ENCODE results near the gene PTPN13.

Gene PTPN13

GRCh38 chr4:86818211-86818610 lies 224.1 kb downstream of the PTPN13 start:
- no peak for DNase-seq (ENCODE audit: low read depth in 2 of 2)

GRCh38 chr4:86818841-86819240 lies 224.7 kb downstream of the PTPN13 start:
- DNase-seq (ENCODE audit: low read depth in 2 of 2): no peak

DNA sequence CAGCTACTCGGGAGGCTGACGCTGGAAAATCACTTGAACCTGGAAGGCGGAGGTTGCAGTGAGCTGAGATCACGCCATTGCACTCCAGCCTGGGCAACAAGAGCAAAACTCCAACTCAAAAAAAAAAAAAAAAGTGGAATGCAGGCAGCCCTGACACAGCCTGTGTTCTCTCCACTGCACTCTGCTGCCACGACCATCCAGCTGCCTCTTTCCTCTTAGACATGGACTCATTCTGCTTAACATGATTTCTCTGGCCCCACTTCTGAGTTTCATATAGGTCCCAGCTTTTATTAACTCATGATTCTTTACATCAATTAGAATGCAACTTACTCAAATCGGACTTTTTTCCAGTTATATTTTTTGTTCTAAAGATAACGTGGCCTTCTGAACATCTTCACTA lies 225.4 kb downstream of the PTPN13 start:
- DNase-seq (ENCODE audit: low read depth in 2 of 2): no peak

- DNase-seq (ENCODE audit: low read depth in 2 of 2): no peak
These were observed 227.0 kb downstream of the PTPN13 start for GRCh38 chr4:86821151-86821550.

DNA sequence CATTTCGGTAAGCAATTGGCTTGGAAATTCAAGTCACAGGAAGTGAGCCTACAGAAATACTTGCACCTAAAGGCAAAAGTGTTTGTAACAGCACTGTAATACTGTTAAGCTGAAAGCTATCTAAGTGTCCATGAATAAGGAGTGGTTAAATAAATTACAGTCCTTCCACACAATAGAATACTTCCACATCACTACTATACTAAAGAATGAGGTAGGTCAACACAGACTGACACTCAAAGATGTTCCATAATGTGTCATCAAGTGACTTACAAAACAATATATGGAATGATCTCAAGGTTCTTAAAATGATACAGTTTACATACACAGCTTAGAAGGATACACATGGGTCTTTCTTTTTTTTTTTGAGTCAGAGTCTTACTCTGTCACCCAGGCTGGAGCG lies 228.0 kb downstream of the PTPN13 start:
- no peak for DNase-seq (ENCODE audit: low read depth in 2 of 2)

GRCh38 chr4:86825511-86825910 lies 231.4 kb downstream of the PTPN13 start:
- DNase-seq (ENCODE audit: low read depth in 2 of 2): no peak

DNA sequence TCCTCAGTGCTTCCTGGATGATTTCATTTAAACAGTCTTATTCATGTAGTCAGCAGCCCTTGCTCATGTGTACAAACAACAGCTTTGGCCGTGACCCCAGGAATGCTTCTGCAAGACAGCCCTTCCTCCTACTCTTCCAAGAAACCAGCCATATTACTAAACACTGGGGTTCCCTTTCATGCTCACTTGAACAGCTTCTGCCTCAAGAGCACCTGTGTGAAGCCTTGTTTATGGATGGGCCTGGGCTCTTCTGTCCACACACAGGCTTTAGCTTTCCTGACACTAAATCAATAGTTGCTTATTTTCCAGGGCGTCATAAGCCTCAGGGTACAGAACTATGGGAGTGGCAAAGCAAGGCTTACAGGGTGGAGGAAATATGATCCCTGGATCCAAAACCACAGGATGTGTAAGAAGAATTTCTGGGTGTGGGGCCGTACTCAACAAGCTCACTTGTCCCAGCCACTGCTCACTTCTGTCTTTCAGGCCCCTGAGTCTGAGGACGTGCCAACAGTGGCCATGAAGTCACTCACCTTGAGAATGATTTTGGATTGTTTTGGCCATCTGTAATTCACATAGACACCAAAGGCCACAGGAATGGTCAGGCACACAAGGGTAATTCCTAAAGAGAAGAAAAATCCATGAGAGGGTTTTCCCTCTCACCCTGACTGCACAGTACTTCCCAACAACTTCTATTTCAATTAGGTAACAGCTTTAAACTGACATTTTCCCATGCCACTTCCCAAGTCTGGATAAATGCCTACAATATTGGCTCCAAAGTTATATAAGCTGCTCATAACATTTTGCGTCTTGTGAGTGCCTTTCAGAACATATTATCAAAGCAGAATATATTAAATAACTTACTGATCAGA lies 237.4 kb downstream of the PTPN13 start:
- DNase-seq (ENCODE audit: low read depth in 2 of 2): no peak

DNA sequence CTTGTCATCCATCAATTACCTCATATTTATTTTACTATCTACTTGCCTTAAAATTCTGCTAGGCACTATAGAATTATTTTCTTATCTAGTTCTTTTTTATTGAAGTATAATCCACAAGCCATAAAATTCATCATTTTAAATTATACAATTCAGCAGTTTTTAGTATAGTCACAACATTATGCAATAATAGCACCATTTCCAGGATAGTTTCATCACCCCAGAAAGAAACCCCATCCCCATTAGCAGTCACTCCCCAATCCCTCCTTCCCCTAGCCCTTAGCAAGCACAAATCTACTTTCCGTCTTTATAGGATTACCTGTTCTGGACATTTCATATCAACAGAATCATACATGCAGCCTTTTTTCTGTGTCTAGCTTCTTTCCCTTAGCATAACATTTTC lies 239.5 kb downstream of the PTPN13 start:
- DNase-seq (ENCODE audit: low read depth in 2 of 2): no peak

DNA sequence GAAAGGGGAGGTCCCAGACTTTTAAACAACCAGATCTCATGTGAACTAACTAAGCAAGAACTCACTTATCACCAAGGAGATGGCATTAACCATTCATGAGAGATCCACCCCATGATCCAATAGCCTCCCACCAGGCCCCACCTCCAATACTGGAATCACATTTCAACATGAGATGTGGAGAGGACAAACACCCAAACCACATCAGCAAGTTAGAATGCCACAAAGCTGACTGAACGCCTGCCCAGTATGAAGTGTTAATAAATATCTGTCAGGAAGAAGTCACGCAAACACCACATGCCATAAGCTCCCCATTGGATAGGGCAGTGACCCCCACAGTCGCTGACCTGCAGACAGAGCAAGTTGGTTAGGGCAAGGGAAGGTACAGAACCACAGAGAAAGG lies 240.8 kb downstream of the PTPN13 start:
- no peak for DNase-seq (ENCODE audit: low read depth in 2 of 2)

DNA sequence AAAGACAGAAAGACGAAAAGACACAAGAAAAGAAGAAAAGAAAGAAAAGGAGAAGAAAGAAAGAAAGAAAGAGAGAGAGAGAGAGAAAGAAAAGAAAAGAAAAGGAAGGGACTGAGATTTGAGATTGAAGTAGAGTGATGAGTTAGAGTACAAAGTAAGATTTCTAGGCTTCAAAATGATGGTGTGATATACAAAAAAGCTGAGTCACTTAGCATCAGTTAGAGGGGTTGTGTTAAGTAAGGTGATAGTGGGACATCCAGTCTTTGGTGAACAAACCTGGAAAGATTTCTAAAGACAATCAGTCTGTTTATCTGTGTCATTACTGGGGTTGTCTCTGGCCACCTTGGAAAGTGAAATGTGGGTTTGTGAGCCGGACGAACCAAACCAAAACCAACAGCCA lies 241.6 kb downstream of the PTPN13 start:
- no peak for DNase-seq (ENCODE audit: low read depth in 2 of 2)

DNA sequence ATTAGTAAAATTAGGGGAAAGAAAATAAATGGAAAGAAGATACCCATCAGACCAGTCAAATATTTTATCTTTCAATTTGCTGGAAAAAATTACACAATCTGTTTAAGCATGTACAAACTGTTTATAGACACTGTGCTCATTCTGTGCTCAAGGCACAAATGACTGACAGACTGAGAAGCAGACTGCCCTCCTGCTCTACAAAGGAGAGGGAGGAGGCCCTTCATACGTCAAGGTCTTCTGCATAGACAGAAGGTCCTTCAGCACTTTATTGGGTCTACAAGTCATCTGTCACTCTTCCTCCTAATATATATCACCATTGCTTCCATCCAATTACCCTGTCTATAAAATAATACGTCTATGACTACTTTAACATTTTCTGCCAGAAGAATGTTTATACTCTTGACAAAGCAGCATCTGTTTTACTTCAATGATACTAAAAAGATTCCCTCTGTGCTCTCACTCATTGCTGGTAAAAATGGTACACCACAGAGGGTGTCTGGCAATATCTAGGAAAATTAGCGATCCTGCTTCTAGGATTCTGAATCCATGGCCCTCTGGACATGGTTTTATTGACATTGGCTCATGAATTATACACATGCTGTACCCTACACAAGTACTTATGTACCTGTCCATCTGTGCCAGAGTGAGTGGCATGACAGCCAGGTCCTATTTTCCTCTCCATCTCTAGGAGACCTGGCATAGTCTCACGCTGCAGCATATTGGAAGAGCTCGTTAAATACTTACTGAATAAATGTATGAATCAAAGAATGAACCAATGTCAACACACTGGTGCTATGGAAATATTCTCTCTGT lies 243.8 kb downstream of the PTPN13 start:
- no peak for DNase-seq (ENCODE audit: low read depth in 2 of 2)

- DNase-seq (ENCODE audit: low read depth in 2 of 2): no peak
These were observed 246.7 kb downstream of the PTPN13 start for GRCh38 chr4:86840858-86841257.

DNA sequence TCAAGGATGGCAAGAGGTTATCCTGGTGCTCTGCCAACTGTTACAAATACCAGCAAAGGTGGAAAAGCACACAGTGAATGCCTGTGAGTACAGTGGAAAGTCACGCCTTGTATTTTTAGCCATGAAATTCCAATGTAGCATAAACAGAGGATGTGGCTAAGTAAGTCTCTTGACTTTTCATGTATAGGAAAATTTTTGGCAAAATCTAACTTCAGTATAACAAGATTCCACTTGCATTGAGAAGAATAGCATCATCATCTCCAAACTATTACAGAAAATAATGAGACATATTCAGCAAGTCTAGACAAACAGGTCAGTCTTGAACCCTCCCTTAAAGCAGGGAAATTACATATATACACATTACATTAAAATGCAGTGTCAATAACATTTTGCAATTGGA lies 247.2 kb downstream of the PTPN13 start:
- no peak for DNase-seq (ENCODE audit: low read depth in 2 of 2)

DNA sequence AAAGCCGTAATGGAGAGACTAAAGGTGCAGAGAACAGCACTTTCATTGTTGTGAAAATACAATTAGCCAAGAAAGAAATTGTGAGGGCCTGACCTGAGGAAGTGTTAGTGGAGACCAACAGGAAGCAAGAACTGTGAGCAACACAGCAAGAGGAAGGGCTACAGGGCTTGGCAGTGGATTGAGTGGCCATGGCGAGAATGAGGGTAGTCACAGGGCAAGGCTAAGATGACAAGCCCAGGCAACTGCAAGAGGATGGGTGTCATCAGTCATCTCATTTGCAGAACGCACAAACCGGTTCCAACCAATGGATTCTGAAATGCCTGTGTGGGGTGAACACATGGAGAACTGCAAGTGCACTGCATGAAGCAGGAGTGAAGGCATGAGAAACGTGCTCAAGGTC lies 251.5 kb downstream of the PTPN13 start:
- DNase-seq (ENCODE audit: low read depth in 2 of 2): no peak

DNA sequence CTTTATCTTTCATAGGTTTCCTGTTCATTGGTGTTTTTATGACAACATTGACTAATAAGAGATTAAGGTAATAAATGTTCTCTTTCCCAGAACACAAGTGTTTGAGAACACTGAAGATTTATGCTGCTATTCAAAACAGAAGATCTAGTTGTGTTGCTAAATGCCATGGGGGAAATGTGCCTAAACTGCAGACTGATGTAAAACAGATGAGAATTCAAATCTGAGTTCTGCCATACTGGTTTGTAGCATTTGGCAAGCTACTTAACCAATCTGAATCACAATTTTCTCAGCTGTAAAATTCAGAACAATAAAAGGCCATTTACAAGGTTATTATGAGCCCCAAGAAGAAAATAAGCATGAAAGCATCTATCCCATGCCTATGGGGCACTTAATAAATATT lies 252.8 kb downstream of the PTPN13 start:
- no peak for DNase-seq (ENCODE audit: low read depth in 2 of 2)

- no peak for DNase-seq (ENCODE audit: low read depth in 2 of 2)
These were observed 253.5 kb downstream of the PTPN13 start for GRCh38 chr4:86847571-86847970.

- DNase-seq (ENCODE audit: low read depth in 2 of 2): no peak
These were observed 254.0 kb downstream of the PTPN13 start for GRCh38 chr4:86848136-86848535.

DNA sequence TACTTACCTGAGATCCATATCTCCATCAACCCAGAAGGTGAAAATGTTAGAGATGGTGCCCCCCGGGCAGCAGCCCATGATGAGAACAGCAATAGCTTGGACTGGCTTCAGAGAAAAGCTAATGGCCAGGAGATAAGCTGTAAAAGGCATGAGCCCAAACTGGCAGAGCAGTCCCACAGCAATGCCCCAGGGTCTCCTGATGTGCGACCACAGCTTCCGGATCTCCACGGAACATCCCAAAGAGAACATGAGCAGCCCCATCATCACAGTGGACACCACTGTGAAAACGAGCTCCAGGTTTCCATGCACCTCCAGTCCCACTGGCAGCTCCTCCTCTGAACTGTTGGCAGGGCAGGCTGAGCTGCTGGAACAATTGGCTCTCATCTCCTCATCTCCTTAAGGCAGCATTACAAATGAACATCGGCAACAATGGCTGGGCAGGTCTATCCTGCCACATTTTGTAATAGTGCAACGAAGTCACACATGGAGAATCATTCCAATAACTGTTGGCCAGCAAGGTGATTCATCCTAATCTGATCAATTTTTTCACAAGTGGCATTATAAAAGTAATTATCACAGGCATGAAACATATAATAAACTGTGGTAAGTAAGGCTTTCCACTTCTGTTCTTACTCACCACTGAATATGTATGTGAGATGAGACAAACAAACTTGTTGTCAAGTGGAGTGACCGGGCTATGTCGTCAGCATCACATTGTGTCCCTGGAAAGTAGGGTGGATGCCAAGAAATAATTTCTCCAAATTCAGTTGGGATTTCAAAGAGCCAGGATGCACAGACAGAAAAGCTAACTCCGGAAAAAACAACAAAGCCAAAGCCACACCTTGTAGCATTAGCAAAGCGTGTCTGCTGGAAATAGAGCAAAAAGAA lies 254.9 kb downstream of the PTPN13 start, which contains the start of gene SLC10A6:
SLC10A6 (minus strand) TSS at position 653 of the 888 bp plus-strand sequence; CDS start at position 384, 269 bp downstream.
- DNase-seq (ENCODE audit: low read depth in 2 of 2): no peak

DNA sequence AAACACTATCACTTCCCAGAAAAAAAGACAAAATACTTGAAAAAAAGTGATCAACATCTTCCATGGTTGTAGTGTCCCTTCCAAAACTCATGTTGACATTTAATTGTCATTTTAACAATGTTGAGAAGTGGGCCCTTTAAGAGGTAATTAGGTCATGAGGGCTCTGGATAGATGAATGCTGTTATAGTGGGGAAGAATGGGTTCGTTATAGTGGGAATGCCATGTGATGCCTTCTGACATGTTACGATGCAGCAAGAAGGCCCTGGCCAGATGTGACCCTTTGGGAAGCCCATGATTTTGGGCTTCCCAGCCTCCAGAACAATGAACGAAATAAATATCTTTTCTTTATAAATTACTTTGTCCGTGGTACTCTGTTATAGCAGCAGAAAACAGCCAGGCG lies 259.1 kb downstream of the PTPN13 start:
- DNase-seq (ENCODE audit: low read depth in 2 of 2): no peak

- no peak for DNase-seq (ENCODE audit: low read depth in 2 of 2)
These were observed 261.5 kb downstream of the PTPN13 start for GRCh38 chr4:86855572-86855971.

DNA sequence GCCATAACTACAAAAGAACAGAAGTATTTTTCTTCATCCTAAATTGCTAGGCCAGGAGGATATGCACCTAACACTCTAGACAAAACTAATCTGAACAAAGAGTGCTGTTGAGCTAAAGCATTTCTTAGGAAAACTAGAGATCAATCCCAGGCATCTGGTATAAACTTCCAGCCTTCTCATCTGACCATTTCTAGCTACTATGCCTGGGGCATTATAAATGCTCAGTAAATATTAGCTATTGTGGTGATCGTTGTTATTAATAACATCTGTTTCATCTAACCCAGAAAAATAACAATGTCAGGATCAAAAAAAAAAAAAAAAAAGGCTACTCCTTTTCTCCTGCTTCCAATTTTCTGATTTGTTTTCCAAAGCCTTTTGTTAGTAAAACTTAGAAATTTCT lies 262.8 kb downstream of the PTPN13 start:
- DNase-seq (ENCODE audit: low read depth in 2 of 2): no peak

Measured in stimulated activated CD4-positive, alpha-beta T cell treated with anti-CD3 and anti-CD28 coated beads, Interleukin-1b, Interleukin-23, amount 100 ng/mL, for 4 hours (primary cell).